Memory B cell (primary cell): ENCODE measurements around the gene AKAP6.

Source experiments
- ATAC-seq: fragments of 150-1000 bp; cut with Tn5 transposase; 2 replicates; pipeline ENCODE4 v1.10.0; 2021; ENCODE audit warnings: low read depth, mild to moderate bottlenecking, moderate library complexity
- DNase-seq, 2 donors: peaks; one replicate each; pipeline ENCODE4 v3.0.0; 2022; ENCODE audit warnings: low spot score in 2 of 2
- H3K27ac Mint-ChIP-seq: one replicate; pipeline ENCODE4 v1.8.0; 2022; ENCODE audit warnings: mild to moderate bottlenecking, moderate library complexity, mixed read lengths
- H3K27me3 Mint-ChIP-seq: one replicate; pipeline ENCODE4 v1.8.0; 2022; ENCODE audit warnings: mixed read lengths
- H3K36me3 Mint-ChIP-seq: one replicate; pipeline ENCODE4 v1.8.0; 2022; ENCODE audit warnings: mild to moderate bottlenecking, mixed read lengths
- H3K4me1 Mint-ChIP-seq: one replicate; pipeline ENCODE4 v1.8.0; 2022; ENCODE audit warnings: mixed read lengths
- H3K4me3 Mint-ChIP-seq: one replicate; pipeline ENCODE4 v1.8.0; 2022; ENCODE audit warnings: mild to moderate bottlenecking, moderate library complexity, mixed read lengths
- H3K9me3 Mint-ChIP-seq: one replicate; pipeline ENCODE4 v1.8.0; 2022; ENCODE audit warnings: mixed read lengths

The AKAP6 gene, protein sequence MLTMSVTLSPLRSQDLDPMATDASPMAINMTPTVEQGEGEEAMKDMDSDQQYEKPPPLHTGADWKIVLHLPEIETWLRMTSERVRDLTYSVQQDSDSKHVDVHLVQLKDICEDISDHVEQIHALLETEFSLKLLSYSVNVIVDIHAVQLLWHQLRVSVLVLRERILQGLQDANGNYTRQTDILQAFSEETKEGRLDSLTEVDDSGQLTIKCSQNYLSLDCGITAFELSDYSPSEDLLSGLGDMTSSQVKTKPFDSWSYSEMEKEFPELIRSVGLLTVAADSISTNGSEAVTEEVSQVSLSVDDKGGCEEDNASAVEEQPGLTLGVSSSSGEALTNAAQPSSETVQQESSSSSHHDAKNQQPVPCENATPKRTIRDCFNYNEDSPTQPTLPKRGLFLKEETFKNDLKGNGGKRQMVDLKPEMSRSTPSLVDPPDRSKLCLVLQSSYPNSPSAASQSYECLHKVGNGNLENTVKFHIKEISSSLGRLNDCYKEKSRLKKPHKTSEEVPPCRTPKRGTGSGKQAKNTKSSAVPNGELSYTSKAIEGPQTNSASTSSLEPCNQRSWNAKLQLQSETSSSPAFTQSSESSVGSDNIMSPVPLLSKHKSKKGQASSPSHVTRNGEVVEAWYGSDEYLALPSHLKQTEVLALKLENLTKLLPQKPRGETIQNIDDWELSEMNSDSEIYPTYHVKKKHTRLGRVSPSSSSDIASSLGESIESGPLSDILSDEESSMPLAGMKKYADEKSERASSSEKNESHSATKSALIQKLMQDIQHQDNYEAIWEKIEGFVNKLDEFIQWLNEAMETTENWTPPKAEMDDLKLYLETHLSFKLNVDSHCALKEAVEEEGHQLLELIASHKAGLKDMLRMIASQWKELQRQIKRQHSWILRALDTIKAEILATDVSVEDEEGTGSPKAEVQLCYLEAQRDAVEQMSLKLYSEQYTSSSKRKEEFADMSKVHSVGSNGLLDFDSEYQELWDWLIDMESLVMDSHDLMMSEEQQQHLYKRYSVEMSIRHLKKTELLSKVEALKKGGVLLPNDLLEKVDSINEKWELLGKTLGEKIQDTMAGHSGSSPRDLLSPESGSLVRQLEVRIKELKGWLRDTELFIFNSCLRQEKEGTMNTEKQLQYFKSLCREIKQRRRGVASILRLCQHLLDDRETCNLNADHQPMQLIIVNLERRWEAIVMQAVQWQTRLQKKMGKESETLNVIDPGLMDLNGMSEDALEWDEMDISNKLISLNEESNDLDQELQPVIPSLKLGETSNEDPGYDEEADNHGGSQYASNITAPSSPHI (N-terminal part only)

DNA sequence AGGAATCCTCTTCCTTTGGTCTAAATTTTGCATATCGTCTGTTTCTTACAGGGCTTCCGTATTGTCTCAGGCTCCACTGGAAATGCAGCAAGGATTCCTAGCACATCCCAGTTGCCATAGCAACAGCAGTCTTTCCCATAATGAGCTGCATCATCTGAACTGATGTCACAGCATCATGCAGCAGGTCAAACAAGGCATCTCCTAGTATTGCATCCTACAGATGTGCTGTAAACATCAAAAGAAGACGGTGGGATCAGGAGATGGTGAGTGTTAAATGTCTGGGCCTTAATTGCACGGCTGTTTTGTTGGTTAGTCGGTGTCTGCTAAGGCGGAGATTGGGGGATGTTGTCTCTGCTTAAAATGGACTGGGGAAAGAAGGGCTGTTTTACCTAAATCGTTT, at the start of gene AKAP6:
AKAP6 (plus strand) TSS at position 153 of the 400 bp plus-strand sequence. CDS start 104,196 bp downstream, outside the sequence.
- ATAC-seq (no peak), DNase-seq (no peak)
- Mint-ChIP-seq H3K4me3 (no peak within 1 kb of the TSS), H3K9me3 (peaks cover 4% of the 10 kb centered on the region), H3K27me3 (no peaks in the 10 kb centered on the region), H3K36me3 (no peaks in the 10 kb centered on the region), H3K27ac (no peak within 1 kb of the TSS), H3K4me1 (no peaks in the 10 kb centered on the region)

- ATAC-seq (no peak), DNase-seq (no peak)
- Mint-ChIP-seq H3K4me3 (no peak overlapping the region), H3K27ac (no peak overlapping the region), H3K36me3 (peaks cover 26% of the 10 kb centered on the region), H3K27me3 (no peaks in the 10 kb centered on the region), H3K4me1 (no peaks in the 10 kb centered on the region), H3K9me3 (peaks cover 2% of the 10 kb centered on the region)
Observed at GRCh38 chr14:32286602-32287001, 42.5 kb upstream of the AKAP6 start.

GRCh38 chr14:32296366-32296765, 32.7 kb upstream of the AKAP6 start:
- ATAC-seq = no peak

DNA sequence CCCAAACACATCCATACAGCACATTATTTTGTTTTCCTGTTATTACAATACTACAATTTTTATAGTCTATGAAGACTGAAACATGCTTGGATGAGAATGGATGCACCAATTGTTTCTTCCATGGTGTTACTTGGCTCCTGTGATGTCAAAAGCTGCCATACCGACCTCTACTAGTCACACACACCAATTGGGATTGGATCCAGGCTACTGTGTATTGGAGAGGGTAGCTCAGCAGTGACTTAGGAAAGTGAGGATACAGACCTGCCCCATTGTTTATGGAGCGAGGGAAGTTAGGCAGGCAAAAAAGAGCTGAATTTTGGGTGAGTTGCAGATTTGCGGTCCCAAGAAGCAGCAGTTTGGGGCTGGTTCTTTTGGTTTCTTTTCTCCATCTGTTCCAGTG, 30.8 kb upstream of the AKAP6 start:
- H3K27me3 Mint-ChIP-seq = no peaks in the 10 kb centered on the region
- DNase-seq = no peak

More at GRCh38 chr14:32296366-32296765, 32.7 kb upstream of the AKAP6 start:
- no peak overlapping the region for H3K27ac Mint-ChIP-seq
- no peaks in the 10 kb centered on the region for H3K4me1 Mint-ChIP-seq
- no peaks in the 10 kb centered on the region for H3K36me3 Mint-ChIP-seq
- H3K9me3 Mint-ChIP-seq = peaks cover 2% of the 10 kb centered on the region
- no peaks in the 10 kb centered on the region for H3K27me3 Mint-ChIP-seq
- DNase-seq = no peak
- no peak overlapping the region for H3K4me3 Mint-ChIP-seq

GRCh38 chr14:32300136-32300535, 29.0 kb upstream of the AKAP6 start:
- DNase-seq (no peak), ATAC-seq (no peak)
- H3K4me3 Mint-ChIP-seq = no peak overlapping the region

More for the DNA sequence above, 30.8 kb upstream of the AKAP6 start:
- Mint-ChIP-seq H3K9me3 (no peaks in the 10 kb centered on the region), H3K27ac (no peak overlapping the region), H3K4me1 (no peaks in the 10 kb centered on the region), H3K36me3 (no peaks in the 10 kb centered on the region), H3K4me3 (no peak overlapping the region)
- no peak for ATAC-seq

GRCh38 chr14:32303865-32304264, 25.2 kb upstream of the AKAP6 start:
- no peak overlapping the region for H3K27ac Mint-ChIP-seq
- no peak overlapping the region for H3K4me3 Mint-ChIP-seq
- peaks cover 2% of the 10 kb centered on the region for H3K36me3 Mint-ChIP-seq
- ATAC-seq (no peak), DNase-seq (no peak)
- H3K4me1 Mint-ChIP-seq = no peaks in the 10 kb centered on the region
- no peaks in the 10 kb centered on the region for H3K9me3 Mint-ChIP-seq
- no peaks in the 10 kb centered on the region for H3K27me3 Mint-ChIP-seq

More at GRCh38 chr14:32300136-32300535, 29.0 kb upstream of the AKAP6 start:
- Mint-ChIP-seq H3K4me1 (no peaks in the 10 kb centered on the region), H3K9me3 (no peaks in the 10 kb centered on the region), H3K36me3 (peaks cover 2% of the 10 kb centered on the region), H3K27ac (no peak overlapping the region), H3K27me3 (no peaks in the 10 kb centered on the region)

- peaks cover 4% of the 10 kb centered on the region for H3K36me3 Mint-ChIP-seq
- no peaks in the 10 kb centered on the region for H3K27me3 Mint-ChIP-seq
- ATAC-seq (no peak), DNase-seq (no peak)
- peaks cover 1% of the 10 kb centered on the region for H3K9me3 Mint-ChIP-seq
- H3K4me3 Mint-ChIP-seq = no peak overlapping the region
- H3K4me1 Mint-ChIP-seq = no peaks in the 10 kb centered on the region
- no peak overlapping the region for H3K27ac Mint-ChIP-seq
Observed at GRCh38 chr14:32304296-32304695, 24.8 kb upstream of the AKAP6 start.

- H3K9me3 Mint-ChIP-seq = peaks cover 1% of the 10 kb centered on the region
Observed at GRCh38 chr14:32306549-32306948, 22.5 kb upstream of the AKAP6 start.

DNA sequence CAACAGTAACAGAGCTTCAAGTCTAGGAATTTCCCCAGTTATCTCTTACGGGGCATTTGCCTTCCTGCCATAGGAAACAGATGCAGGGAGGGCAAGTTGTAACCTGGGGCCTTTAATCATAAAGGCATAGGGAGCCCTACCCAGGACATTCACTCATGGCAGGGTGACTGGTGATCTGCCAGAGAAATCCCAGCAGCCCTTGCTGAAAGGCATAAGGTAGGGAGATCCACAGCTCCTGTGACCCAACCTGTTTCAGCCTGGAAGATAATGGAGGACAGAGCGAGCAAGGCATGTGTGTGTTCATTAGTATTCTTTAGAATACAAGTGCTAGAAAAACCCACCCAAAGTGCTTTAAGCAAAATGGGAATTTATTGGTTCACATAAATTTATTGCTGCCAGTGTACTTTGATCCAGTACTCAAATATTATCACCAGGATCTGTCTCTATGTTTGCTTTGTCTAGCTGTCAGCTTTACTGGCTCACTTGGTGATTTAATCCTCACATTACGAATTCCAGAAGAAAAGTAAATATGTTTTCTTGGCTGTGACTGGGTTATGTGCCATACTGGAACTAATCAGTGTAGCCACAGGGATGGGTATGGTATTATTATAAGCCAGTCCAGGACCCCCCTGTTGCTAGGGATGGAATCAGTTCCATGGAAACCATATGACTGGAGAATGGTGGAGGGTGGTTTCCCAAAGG, 21.1 kb upstream of the AKAP6 start:
- no peak for DNase-seq
- no peak overlapping the region for H3K4me3 Mint-ChIP-seq

More at GRCh38 chr14:32306549-32306948, 22.5 kb upstream of the AKAP6 start:
- Mint-ChIP-seq H3K36me3 (peaks cover 4% of the 10 kb centered on the region), H3K4me1 (no peaks in the 10 kb centered on the region), H3K27ac (no peak overlapping the region), H3K27me3 (no peaks in the 10 kb centered on the region), H3K4me3 (no peak overlapping the region)
- no peak for ATAC-seq
- DNase-seq = no peak

GRCh38 chr14:32310876-32311275, 18.2 kb upstream of the AKAP6 start:
- Mint-ChIP-seq H3K4me3 (no peak overlapping the region), H3K27me3 (no peaks in the 10 kb centered on the region), H3K9me3 (peaks cover 1% of the 10 kb centered on the region), H3K27ac (no peak overlapping the region), H3K36me3 (peaks cover 2% of the 10 kb centered on the region), H3K4me1 (no peaks in the 10 kb centered on the region)
- ATAC-seq (no peak), DNase-seq (no peak)

More for the DNA sequence above, 21.1 kb upstream of the AKAP6 start:
- H3K36me3 Mint-ChIP-seq = peaks cover 4% of the 10 kb centered on the region
- H3K27ac Mint-ChIP-seq = no peak overlapping the region
- peaks cover 1% of the 10 kb centered on the region for H3K9me3 Mint-ChIP-seq
- ATAC-seq = no peak
- no peaks in the 10 kb centered on the region for H3K4me1 Mint-ChIP-seq
- no peaks in the 10 kb centered on the region for H3K27me3 Mint-ChIP-seq

GRCh38 chr14:32311294-32312009, 17.6 kb upstream of the AKAP6 start:
- Mint-ChIP-seq H3K36me3 (peaks cover 2% of the 10 kb centered on the region), H3K27ac (no peak overlapping the region), H3K4me1 (no peaks in the 10 kb centered on the region), H3K9me3 (peaks cover 1% of the 10 kb centered on the region), H3K27me3 (no peaks in the 10 kb centered on the region), H3K4me3 (no peak overlapping the region)
- ATAC-seq = no peak
- no peak for DNase-seq

GRCh38 chr14:32312010-32312331, 17.1 kb upstream of the AKAP6 start:
- Mint-ChIP-seq H3K27ac (no peak overlapping the region), H3K27me3 (no peaks in the 10 kb centered on the region), H3K36me3 (peaks cover 2% of the 10 kb centered on the region), H3K4me1 (no peaks in the 10 kb centered on the region), H3K4me3 (no peak overlapping the region), H3K9me3 (peaks cover 1% of the 10 kb centered on the region)
- ATAC-seq (no peak), DNase-seq (no peak)
